ENCODE results near the gene RPS6KA1. TPM values are rescaled to one million over a fixed set of nuclear protein-coding genes. Genes with fewer than 3 reads are reported as not detected.
A peak's percentile ranks its signal among the peaks of the same experiment; 100 is the strongest.

Gene RPS6KA1
- total RNA-seq, 4 donors from 2014 or later, result 10.7 to 37.2 (median 13.5) TPM

GRCh38 chr1:26556111-26556510, 26.6 kb downstream of the RPS6KA1 start:
- Histone ChIP-seq H3K4me1 (peaks cover 0 to 34% (median 11%) of the 10 kb centered on the region in 4 donors), H3K9me3 (no peaks in the 10 kb centered on the region), H3K27ac (peak overlapping the region; percentile 18 to 78 (median 52)), H3K4me3 (no peak overlapping the region), H3K36me3 (peaks cover 0 to 26% (median 14%) of the 10 kb centered on the region in 3 donors), H3K27me3 (no peaks in the 10 kb centered on the region)
- TF ChIP-seq CTCF (IDR thresholded peaks at IDR 0.05) (no peak), EP300 (IDR thresholded peaks at IDR 0.05) (no peak), POLR2A (IDR thresholded peaks at IDR 0.05) (no peak)
- WGBS, 2 donors, result 16 to 30% methylated on average over 2 of the region's 2 CpGs
- no peak for DNase-seq (ENCODE audit: low spot score in 2 of 2)

- Histone ChIP-seq H3K27me3 (no peaks in the 10 kb centered on the region), H3K27ac (peak overlapping the region in 3 of 4 donors; percentile 36 to 78 (median 67)), H3K9me3 (no peaks in the 10 kb centered on the region), H3K4me1 (peaks cover 0 to 34% (median 11%) of the 10 kb centered on the region in 4 donors), H3K36me3 (peaks cover 0 to 20% (median 8%) of the 10 kb centered on the region in 3 donors), H3K4me3 (no peak overlapping the region)
- no peak for DNase-seq (ENCODE audit: low spot score in 2 of 2)
- 71 to 78% methylated on average over 13 to 14 of the region's 14 CpGs for WGBS, 2 donors
- no peak for TF ChIP-seq CTCF (IDR thresholded peaks at IDR 0.05)
Measured at GRCh38 chr1:26557008-26557407, 27.4 kb downstream of the RPS6KA1 start.

- Histone ChIP-seq H3K36me3 (peaks cover 0 to 19% (median 8%) of the 10 kb centered on the region in 3 donors), H3K27me3 (no peaks in the 10 kb centered on the region), H3K4me1 (peaks cover 0 to 34% (median 11%) of the 10 kb centered on the region in 4 donors), H3K4me3 (no peak overlapping the region), H3K27ac (no peak overlapping the region), H3K9me3 (no peaks in the 10 kb centered on the region)
- TF ChIP-seq EP300 (IDR thresholded peaks at IDR 0.05) (no peak), POLR2A (IDR thresholded peaks at IDR 0.05) (no peak), CTCF (IDR thresholded peaks at IDR 0.05) (no peak)
- DNase-seq (ENCODE audit: low spot score in 2 of 2), result no peak
- 85 to 90% methylated on average over 10 to 13 of the region's 13 CpGs for WGBS, 2 donors
Measured at GRCh38 chr1:26558685-26559048, 29.1 kb downstream of the RPS6KA1 start.

- Histone ChIP-seq H3K9me3 (no peaks in the 10 kb centered on the region), H3K4me3 (no peak overlapping the region), H3K4me1 (peaks cover 0 to 20% (median 9%) of the 10 kb centered on the region in 4 donors), H3K36me3 (peaks cover 0 to 14% (median 8%) of the 10 kb centered on the region in 3 donors), H3K27me3 (no peaks in the 10 kb centered on the region), H3K27ac (no peak overlapping the region)
- no peak for TF ChIP-seq EP300 (IDR thresholded peaks at IDR 0.05)
- TF ChIP-seq CTCF (IDR thresholded peaks at IDR 0.05), result no peak
- no peak for TF ChIP-seq POLR2A (IDR thresholded peaks at IDR 0.05)
- no peak for DNase-seq (ENCODE audit: low spot score in 2 of 2)
- WGBS, 2 donors, result 86 to 93% methylated on average over 3 of the region's 3 CpGs
Measured at GRCh38 chr1:26560403-26560780, 30.8 kb downstream of the RPS6KA1 start.

DNA sequence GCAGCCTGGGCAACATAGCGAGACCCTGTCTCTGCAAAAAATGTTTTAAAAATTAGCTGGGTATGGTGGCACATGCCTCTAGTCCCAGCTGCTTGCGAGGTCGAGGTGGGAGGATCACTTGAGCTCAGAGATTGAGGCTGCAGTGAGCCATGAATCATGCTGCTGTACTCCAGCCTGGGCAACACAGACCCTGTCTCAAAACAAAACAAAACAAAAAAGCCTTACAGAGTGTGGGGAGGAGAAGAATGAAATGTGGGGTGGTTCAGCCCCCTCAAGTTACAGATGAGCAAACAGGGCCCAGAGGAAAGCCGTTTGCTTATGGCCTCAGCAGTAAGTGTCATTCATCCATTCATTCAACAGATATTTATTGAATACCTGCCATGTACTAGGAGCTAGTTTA, 40.7 kb downstream of the RPS6KA1 start:
- no peak overlapping the region for H3K4me3 ChIP-seq
- H3K27me3 ChIP-seq, result no peaks in the 10 kb centered on the region
- H3K4me1 ChIP-seq, result peaks cover 0 to 13% (median 0%) of the 10 kb centered on the region in 4 donors
- TF ChIP-seq CTCF (IDR thresholded peaks at IDR 0.05) (no peak), EP300 (IDR thresholded peaks at IDR 0.05) (no peak), POLR2A (IDR thresholded peaks at IDR 0.05) (no peak)
- 52 to 55% methylated on average over 4 of the region's 4 CpGs for WGBS, 2 donors
- H3K36me3 ChIP-seq, result peaks cover 0 to 10% (median 0%) of the 10 kb centered on the region in 3 donors
- H3K27ac ChIP-seq, result no peak overlapping the region
- no peaks in the 10 kb centered on the region for H3K9me3 ChIP-seq
- DNase-seq (ENCODE audit: low spot score in 2 of 2), result no peak

All from tibial nerve (tissue), 4 donors.